Measurements from ENCODE around the gene NRG3.

DNA sequence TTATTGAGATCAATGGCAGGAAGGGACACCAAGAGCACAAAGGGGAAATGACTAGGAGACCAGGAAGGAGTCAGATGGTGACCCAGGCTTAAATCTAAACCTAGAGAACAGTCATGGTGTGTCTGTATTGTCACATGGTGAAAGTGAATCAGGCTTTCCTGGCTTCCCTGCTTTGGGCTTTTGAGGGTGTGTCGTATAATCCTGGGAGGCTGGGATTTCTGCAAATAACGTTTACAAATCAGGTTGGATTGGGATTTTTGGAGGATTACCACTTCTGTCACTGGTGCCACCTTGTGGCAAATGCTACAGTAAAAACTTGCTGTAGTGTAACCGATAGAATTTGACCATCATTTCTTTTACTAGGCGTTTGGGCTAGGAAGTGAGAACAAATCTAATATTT, 502.6 kb downstream of the NRG3 start:
- TF ChIP-seq, protein P1, sequence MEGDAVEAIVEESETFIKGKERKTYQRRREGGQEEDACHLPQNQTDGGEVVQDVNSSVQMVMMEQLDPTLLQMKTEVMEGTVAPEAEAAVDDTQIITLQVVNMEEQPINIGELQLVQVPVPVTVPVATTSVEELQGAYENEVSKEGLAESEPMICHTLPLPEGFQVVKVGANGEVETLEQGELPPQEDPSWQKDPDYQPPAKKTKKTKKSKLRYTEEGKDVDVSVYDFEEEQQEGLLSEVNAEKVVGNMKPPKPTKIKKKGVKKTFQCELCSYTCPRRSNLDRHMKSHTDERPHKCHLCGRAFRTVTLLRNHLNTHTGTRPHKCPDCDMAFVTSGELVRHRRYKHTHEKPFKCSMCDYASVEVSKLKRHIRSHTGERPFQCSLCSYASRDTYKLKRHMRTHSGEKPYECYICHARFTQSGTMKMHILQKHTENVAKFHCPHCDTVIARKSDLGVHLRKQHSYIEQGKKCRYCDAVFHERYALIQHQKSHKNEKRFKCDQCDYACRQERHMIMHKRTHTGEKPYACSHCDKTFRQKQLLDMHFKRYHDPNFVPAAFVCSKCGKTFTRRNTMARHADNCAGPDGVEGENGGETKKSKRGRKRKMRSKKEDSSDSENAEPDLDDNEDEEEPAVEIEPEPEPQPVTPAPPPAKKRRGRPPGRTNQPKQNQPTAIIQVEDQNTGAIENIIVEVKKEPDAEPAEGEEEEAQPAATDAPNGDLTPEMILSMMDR (conservative IDR thresholded peaks at IDR 0.05; ENCODE audit: low read length), result peak; percentile 56
- TF ChIP-seq EZH2phosphoT487 (IDR thresholded peaks at IDR 0.05; ENCODE audit: borderline replicate concordance, low read depth, low read length), result no peak
